A549 (cell line): Measurements from ENCODE around the gene TGFBR3L. TPM values are rescaled to one million over a fixed set of nuclear protein-coding genes. Genes with fewer than 3 reads are reported as not detected.

ENCODE experiments used
- ATAC-seq, 2 experiments: fragments of 200-7000 bp in 1 of 2; fragments of >200 bp in 1 of 2; cut with Nextera tagmentation in 1 of 2; cut with Tn5 transposase in 1 of 2; 3 replicates each; pipeline versions ENCODE4 v1.8.0 to v1.9.1; 2018 to 2020; ENCODE audit warnings: mild to moderate bottlenecking in 1 of 2, moderate library complexity in 1 of 2
- CTCF ChIA-PET: fragments of 300-600 bp; sonication (Branson Sonifier 250); formaldehyde crosslinking; extraction: SDS; loops from one replicate; lab custom pipeline; 2021; ENCODE audit warnings: antibody characterized with exemption, inconsistent platforms; lab: Yijun Ruan, JAX
- POLR2A ChIA-PET: fragments of 350-600 bp; formaldehyde crosslinking; extraction: SDS; loops from one replicate; lab custom pipeline; 2021; ENCODE audit warnings: antibody characterized with exemption, inconsistent platforms; lab: Yijun Ruan, JAX
- DNase-seq, 2 experiments: peaks; one replicate each; pipeline versions ENCODE4 v3.0.0 to v3.0.0-alpha.2; 2011 to 2016; ENCODE audit warnings: low read depth in 1 of 2, low spot score in 1 of 2
- FAIRE-seq: peaks from 2 replicates; lab custom pipeline; 2011; peaks lifted over from hg19 to GRCh38; lab: Jason Lieb, UNC
- H3K27ac ChIP-seq, 2 experiments: fragments of >200 bp; sonication (Bioruptor Twin); formaldehyde crosslinking; 3 replicates each; pipeline ENCODE4 v1.5.1; 2016 to 2017
- H3K4me1 ChIP-seq: fragments of >200 bp; sonication (Bioruptor Twin); formaldehyde crosslinking; 3 replicates; pipeline ENCODE4 v1.6.1; 2016
- H3K4me2 ChIP-seq: fragments of >200 bp; sonication (Bioruptor Twin); formaldehyde crosslinking; 3 replicates; pipeline ENCODE4 v1.6.1; 2016
- H3K4me3 ChIP-seq: fragments of >200 bp; sonication (Bioruptor Twin); formaldehyde crosslinking; 3 replicates; pipeline ENCODE4 v1.5.1; 2016
- H3K9me3 ChIP-seq: fragments of >200 bp; sonication (Bioruptor Twin); formaldehyde crosslinking; 3 replicates; pipeline ENCODE4 v1.6.1; 2016
- CBX2 ChIP-seq: fragments of 200-600 bp; sonication (generic); IDR thresholded peaks from 2 replicates; pipeline ENCODE4 v1.6.1; 2016; ENCODE audit warnings: low read depth, mild to moderate bottlenecking, borderline replicate concordance
- CBX8 ChIP-seq: fragments of 200-600 bp; sonication (generic); IDR thresholded peaks from 2 replicates; pipeline ENCODE4 v1.6.1; 2016
- CEBPB ChIP-seq, 2 experiments: fragments of >200 bp in 1 of 2; sonication (Bioruptor Twin) in 1 of 2; formaldehyde crosslinking in 1 of 2; IDR thresholded peaks; 2 replicates each; pipeline ENCODE4 v1.6.1; 2012 to 2016
- CHD2 ChIP-seq: fragments of 150-350 bp; IDR thresholded peaks from 2 replicates; pipeline ENCODE4 v1.6.1; 2014; ENCODE audit warnings: low read length; ENCODE audit not compliant: partially characterized antibody
- CHD4 ChIP-seq: fragments of 200-600 bp; sonication (generic); IDR thresholded peaks from 2 replicates; pipeline ENCODE4 v1.6.1; 2016; ENCODE audit warnings: antibody characterized with exemption, mild to moderate bottlenecking, borderline replicate concordance
- EHF ChIP-seq: fragments of 250-450 bp; sonication (Bioruptor Pico); IDR thresholded peaks from 2 replicates; pipeline ENCODE4 v1.5.0; 2020; ENCODE audit warnings: mild to moderate bottlenecking
- EP300 ChIP-seq, 2 experiments: fragments of >200 bp; sonication (Bioruptor Twin); formaldehyde crosslinking; IDR thresholded peaks; 2 replicates in 1 of 2; 3 replicates in 1 of 2; pipeline ENCODE4 v1.6.1; 2016 to 2017
- FOSL2 ChIP-seq, 2 experiments: fragments of 450-650 bp in 1 of 2; fragments of >200 bp in 1 of 2; sonication (Bioruptor Twin) in 1 of 2; formaldehyde crosslinking; IDR thresholded peaks; 2 replicates each; pipeline versions ENCODE4 v1.5.0 to v1.6.1; 2016 to 2020; ENCODE audit warnings: mild to moderate bottlenecking in 1 of 2, moderate library complexity in 1 of 2
- HDAC2 ChIP-seq: fragments of 200-600 bp; sonication (generic); IDR thresholded peaks from 2 replicates; pipeline ENCODE4 v1.6.1; 2016
- HOXB13 ChIP-seq: fragments of 250-450 bp; sonication (Bioruptor Pico); IDR thresholded peaks from 2 replicates; pipeline ENCODE4 v1.5.0; 2020; ENCODE audit warnings: low read depth, mild to moderate bottlenecking, moderate library complexity
- HOXB5 ChIP-seq: fragments of 250-450 bp; sonication (Bioruptor Pico); IDR thresholded peaks from 2 replicates; pipeline ENCODE4 v1.5.0; 2020; ENCODE audit warnings: mild to moderate bottlenecking, moderate library complexity
- MAFK ChIP-seq: fragments of 450-650 bp; IDR thresholded peaks from 2 replicates; pipeline ENCODE4 v1.6.1; 2014; ENCODE audit not compliant: partially characterized antibody
- MAZ ChIP-seq: fragments of 150-350 bp; IDR thresholded peaks from 2 replicates; pipeline ENCODE4 v1.6.1; 2014; ENCODE audit warnings: antibody characterized with exemption, low read depth, low read length, borderline replicate concordance
- MYC ChIP-seq: IDR thresholded peaks from 2 replicates; pipeline ENCODE4 v1.6.1; 2012; ENCODE audit warnings: mild to moderate bottlenecking, inconsistent platforms, low read length, improper control_type of control experiment, borderline replicate concordance
- NFE2L2 ChIP-seq: fragments of 150-350 bp; conservative IDR thresholded peaks from 2 replicates; pipeline ENCODE4 v1.6.1; 2014; ENCODE audit warnings: low read length
- NPAS2 ChIP-seq: fragments of 250-450 bp; sonication (Bioruptor Pico); IDR thresholded peaks from 2 replicates; pipeline ENCODE4 v1.8.0; 2022; ENCODE audit warnings: mild to moderate bottlenecking, moderate library complexity, borderline replicate concordance
- RNF2 ChIP-seq: fragments of 200-600 bp; sonication (generic); IDR thresholded peaks from 2 replicates; pipeline ENCODE4 v1.6.1; 2016; ENCODE audit warnings: low read depth, mild to moderate bottlenecking, antibody characterized with exemption, moderate library complexity, borderline replicate concordance
- SREBF2 ChIP-seq: fragments of 450-650 bp; IDR thresholded peaks from 2 replicates; pipeline ENCODE4 v1.6.1; 2014; ENCODE audit warnings: mild to moderate bottlenecking, moderate library complexity
- TFCP2L1 ChIP-seq: fragments of 250-450 bp; sonication (Bioruptor Pico); IDR thresholded peaks from 2 replicates; pipeline ENCODE4 v1.5.0; 2021; ENCODE audit warnings: mild to moderate bottlenecking
- ZFP36 ChIP-seq: fragments of 450-650 bp; IDR thresholded peaks from 2 replicates; pipeline ENCODE4 v1.6.1; 2014; ENCODE audit warnings: borderline replicate concordance; ENCODE audit not compliant: partially characterized antibody
- ZNF302 ChIP-seq: fragments of 250-450 bp; sonication (Bioruptor Pico); IDR thresholded peaks from 2 replicates; pipeline ENCODE4 v1.9.0; 2021; ENCODE audit warnings: inconsistent platforms, mild to moderate bottlenecking, moderate library complexity
- WGBS: methylation state at CpG from one replicate; pipeline ENCODE4 v1.1.6; 2017; ENCODE audit errors: missing lambda C conversion rate; 5-methylcytosine and 5-hydroxymethylcytosine counted together
- polyA plus RNA-seq, 4 experiments: library from polyadenylated mRNA; depleted of rRNA in 3 of 4; stranded (reverse); fragments of >200 nt; fragmentation: RNase III in 1 of 4; extraction: RNeasy Plus Mini Kit Qiagen cat#74134 plus additional on column Dnase treatment in 1 of 4; gene quantifications; 2 replicates in 3 of 4; 3 replicates in 1 of 4; pipeline ENCODE4 v1.2.3, GENCODE V29; 2011 to 2017
- TF ChIP-seq, protein P1 (sequence below): fragments of 450-650 bp; IDR thresholded peaks from 2 replicates; pipeline ENCODE4 v1.6.1; 2014; ENCODE audit warnings: antibody characterized with exemption
- TF ChIP-seq, protein P2 (sequence below): fragments of 200-600 bp; sonication (generic); IDR thresholded peaks from 2 replicates; pipeline ENCODE4 v1.6.1; 2016; ENCODE audit warnings: antibody characterized with exemption, mild to moderate bottlenecking, moderate library complexity
- TF ChIP-seq, protein P3 (sequence below): fragments of >200 bp; sonication (Bioruptor Twin); formaldehyde crosslinking; IDR thresholded peaks from 3 replicates; pipeline ENCODE4 v1.5.1; 2016
- TF ChIP-seq, protein P4 (sequence below): fragments of 250-450 bp; sonication (Bioruptor Pico); IDR thresholded peaks from 2 replicates; pipeline ENCODE4 v1.5.0; 2020; ENCODE audit warnings: low read depth, mild to moderate bottlenecking, moderate library complexity

TGFBR3L gene
- polyA plus RNA-seq, 2 of the 4 experiments (the other 2 are of a cell fraction), result 0.21 to 1.2 TPM

DNA sequence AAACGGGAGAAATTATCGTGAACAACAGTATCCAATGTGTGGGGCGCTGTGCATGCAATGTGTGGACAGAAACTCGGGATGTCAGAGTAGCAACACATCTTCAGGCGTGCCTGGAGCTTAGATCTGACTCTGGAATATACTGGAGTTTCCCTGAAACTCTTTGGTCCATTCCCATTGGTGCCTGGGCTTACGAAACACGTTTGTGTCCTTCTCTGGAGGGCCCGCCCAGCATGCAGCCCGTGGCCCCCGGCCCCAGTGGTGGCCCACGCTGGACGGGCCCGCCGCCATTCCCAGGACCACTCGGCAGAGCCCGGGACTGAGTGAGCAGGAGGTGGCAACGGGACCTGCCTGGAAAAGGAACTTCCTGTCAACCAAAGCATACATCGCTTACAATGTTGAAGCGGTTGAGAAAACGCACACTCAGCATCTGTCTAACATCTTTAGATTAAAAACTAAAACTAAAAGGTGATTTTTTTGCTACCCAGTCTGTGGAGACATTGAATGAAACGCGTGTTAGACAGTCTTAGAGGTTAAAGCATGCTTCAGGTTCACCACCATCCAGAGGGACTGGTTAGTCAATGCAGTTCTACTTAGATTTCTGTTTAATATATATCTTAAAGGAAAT, 48.1 kb downstream of the TGFBR3L start:
- ATAC-seq, result no peak
- DNase-seq, result no peak
- H3K4me2 ChIP-seq, result no peak overlapping the region
- peaks cover 12% of the 10 kb centered on the region; the same call in 2 of the 3 replicates for H3K4me1 ChIP-seq
- H3K27ac ChIP-seq, result no peak overlapping the region
- CTCF ChIA-PET, result no interaction called here
- no peak overlapping the region for H3K4me3 ChIP-seq
- TF ChIP-seq MAFK (peak; percentile 91), NFE2L2 (no peak), RNF2 (no peak), HDAC2 (no peak), EP300 (IDR thresholded peaks at IDR 0.05) (no peak), FOSL2 (IDR thresholded peaks at IDR 0.05) (no peak), FOSL2 (CRISPR knock-in tag; IDR thresholded peaks at IDR 0.05) (no peak), EHF (CRISPR knock-in tag) (no peak), HOXB5 (CRISPR knock-in tag) (no peak)
- no peaks in the 10 kb centered on the region for H3K9me3 ChIP-seq
- WGBS, result 88% methylated on average over 19 of the region's 22 CpGs
- POLR2A ChIA-PET, result no interaction called here
- FAIRE-seq, result no peak

DNA sequence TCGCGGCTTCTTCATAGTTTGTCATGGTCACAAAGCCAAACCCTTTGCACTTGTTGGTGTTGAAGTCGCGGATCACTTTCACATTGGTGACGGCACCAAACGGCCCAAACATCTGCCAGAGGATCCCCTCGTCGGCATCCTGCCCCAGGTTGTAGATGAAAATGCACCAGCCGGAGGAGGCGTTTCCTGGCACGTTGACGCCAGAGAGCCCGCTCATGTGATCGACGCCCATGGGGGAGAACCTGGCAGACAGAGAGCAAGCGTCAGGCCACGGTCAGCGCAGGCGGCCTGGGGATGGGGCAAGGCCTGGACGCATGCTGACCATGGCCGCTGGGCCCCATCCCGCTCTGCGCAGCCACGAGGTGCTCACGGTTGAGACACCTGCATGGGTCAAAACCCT, 48.9 kb downstream of the TGFBR3L start:
- no peak for TF ChIP-seq MYC
- TF ChIP-seq TFCP2L1, result no peak
- TF ChIP-seq ZFP36, result no peak
- TF ChIP-seq, protein P1, sequence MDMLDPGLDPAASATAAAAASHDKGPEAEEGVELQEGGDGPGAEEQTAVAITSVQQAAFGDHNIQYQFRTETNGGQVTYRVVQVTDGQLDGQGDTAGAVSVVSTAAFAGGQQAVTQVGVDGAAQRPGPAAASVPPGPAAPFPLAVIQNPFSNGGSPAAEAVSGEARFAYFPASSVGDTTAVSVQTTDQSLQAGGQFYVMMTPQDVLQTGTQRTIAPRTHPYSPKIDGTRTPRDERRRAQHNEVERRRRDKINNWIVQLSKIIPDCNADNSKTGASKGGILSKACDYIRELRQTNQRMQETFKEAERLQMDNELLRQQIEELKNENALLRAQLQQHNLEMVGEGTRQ, result no peak
- TF ChIP-seq CBX8, result no peak
- TF ChIP-seq CEBPB (IDR thresholded peaks at IDR 0.05), result no peak
- TF ChIP-seq HOXB13 (CRISPR knock-in tag), result no peak
- no peak for TF ChIP-seq ZNF302 (CRISPR knock-in tag)
- no peak for TF ChIP-seq CBX2
- TF ChIP-seq SREBF2, result no peak
- no peak for TF ChIP-seq MAFK
- FAIRE-seq (no peak), DNase-seq (no peak), ATAC-seq (no peak)
- H3K9me3 ChIP-seq, result no peaks in the 10 kb centered on the region
- H3K27ac ChIP-seq, result no peak overlapping the region
- ChIA-PET POLR2A (no interaction called here), CTCF (no interaction called here)
- H3K4me2 ChIP-seq, result no peak overlapping the region
- WGBS, result 93% methylated on average over 21 of the region's 25 CpGs
- no peak overlapping the region for H3K4me3 ChIP-seq
- H3K4me1 ChIP-seq, result peaks cover 12% of the 10 kb centered on the region; the same call in 2 of the 3 replicates

DNA sequence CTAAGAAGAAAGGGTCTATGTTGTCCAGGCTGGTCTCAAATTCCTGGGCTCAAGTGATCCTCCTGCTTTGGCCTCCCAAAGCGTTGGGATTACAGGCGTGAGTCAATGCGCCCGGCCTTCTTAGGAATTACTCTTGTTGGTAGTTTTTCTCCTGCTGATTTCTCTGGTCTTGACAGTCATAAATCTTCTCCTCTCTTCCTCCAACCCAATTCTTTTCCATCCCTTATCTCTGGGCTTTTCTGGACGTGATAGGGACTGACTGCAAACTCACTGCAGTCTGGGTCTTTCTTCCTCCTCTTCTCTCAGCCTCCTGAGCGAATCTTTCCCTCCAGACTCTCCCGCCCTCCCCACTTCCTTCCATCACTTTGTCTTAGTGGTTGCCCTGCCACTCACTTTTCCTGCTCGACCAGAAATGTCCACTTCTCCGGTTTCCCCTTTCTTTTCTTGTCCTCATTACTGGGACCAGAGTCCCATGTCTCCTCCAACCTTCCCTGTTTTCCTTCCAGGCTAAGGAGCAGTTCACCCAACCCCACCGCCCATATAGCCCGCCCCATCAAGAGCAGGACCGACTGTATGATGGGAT, 50.7 kb downstream of the TGFBR3L start:
- Histone ChIP-seq H3K4me3 (no peak overlapping the region), H3K9me3 (no peaks in the 10 kb centered on the region), H3K4me2 (no peak overlapping the region), H3K4me1 (peaks cover 12% of the 10 kb centered on the region; the same call in 2 of the 3 replicates), H3K27ac (no peak overlapping the region)
- POLR2A ChIA-PET, result no interaction called here
- DNase-seq (no peak), FAIRE-seq (no peak), ATAC-seq (no peak)
- CTCF ChIA-PET, result interaction anchor here (0.6 to 1.8 kb wide), 4 partner anchors 19 to 37 kb away, joined by 3 to 5 read pairs (median 3); partner anchors contain the start of gene TIMM44
- 91% methylated on average over 12 of the region's 12 CpGs for WGBS
- TF ChIP-seq CHD4 (no peak), FOSL2 (IDR thresholded peaks at IDR 0.05) (no peak), FOSL2 (CRISPR knock-in tag; IDR thresholded peaks at IDR 0.05) (no peak), CHD2 (no peak), MAZ (no peak), NPAS2 (no peak), MAFK (no peak), TFCP2L1 (no peak)
- TF ChIP-seq, protein P1, result no peak
- TF ChIP-seq, protein P2, sequence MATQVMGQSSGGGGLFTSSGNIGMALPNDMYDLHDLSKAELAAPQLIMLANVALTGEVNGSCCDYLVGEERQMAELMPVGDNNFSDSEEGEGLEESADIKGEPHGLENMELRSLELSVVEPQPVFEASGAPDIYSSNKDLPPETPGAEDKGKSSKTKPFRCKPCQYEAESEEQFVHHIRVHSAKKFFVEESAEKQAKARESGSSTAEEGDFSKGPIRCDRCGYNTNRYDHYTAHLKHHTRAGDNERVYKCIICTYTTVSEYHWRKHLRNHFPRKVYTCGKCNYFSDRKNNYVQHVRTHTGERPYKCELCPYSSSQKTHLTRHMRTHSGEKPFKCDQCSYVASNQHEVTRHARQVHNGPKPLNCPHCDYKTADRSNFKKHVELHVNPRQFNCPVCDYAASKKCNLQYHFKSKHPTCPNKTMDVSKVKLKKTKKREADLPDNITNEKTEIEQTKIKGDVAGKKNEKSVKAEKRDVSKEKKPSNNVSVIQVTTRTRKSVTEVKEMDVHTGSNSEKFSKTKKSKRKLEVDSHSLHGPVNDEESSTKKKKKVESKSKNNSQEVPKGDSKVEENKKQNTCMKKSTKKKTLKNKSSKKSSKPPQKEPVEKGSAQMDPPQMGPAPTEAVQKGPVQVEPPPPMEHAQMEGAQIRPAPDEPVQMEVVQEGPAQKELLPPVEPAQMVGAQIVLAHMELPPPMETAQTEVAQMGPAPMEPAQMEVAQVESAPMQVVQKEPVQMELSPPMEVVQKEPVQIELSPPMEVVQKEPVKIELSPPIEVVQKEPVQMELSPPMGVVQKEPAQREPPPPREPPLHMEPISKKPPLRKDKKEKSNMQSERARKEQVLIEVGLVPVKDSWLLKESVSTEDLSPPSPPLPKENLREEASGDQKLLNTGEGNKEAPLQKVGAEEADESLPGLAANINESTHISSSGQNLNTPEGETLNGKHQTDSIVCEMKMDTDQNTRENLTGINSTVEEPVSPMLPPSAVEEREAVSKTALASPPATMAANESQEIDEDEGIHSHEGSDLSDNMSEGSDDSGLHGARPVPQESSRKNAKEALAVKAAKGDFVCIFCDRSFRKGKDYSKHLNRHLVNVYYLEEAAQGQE, result no peak
- TF ChIP-seq, protein P3, sequence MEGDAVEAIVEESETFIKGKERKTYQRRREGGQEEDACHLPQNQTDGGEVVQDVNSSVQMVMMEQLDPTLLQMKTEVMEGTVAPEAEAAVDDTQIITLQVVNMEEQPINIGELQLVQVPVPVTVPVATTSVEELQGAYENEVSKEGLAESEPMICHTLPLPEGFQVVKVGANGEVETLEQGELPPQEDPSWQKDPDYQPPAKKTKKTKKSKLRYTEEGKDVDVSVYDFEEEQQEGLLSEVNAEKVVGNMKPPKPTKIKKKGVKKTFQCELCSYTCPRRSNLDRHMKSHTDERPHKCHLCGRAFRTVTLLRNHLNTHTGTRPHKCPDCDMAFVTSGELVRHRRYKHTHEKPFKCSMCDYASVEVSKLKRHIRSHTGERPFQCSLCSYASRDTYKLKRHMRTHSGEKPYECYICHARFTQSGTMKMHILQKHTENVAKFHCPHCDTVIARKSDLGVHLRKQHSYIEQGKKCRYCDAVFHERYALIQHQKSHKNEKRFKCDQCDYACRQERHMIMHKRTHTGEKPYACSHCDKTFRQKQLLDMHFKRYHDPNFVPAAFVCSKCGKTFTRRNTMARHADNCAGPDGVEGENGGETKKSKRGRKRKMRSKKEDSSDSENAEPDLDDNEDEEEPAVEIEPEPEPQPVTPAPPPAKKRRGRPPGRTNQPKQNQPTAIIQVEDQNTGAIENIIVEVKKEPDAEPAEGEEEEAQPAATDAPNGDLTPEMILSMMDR, result no peak
- TF ChIP-seq, protein P4, sequence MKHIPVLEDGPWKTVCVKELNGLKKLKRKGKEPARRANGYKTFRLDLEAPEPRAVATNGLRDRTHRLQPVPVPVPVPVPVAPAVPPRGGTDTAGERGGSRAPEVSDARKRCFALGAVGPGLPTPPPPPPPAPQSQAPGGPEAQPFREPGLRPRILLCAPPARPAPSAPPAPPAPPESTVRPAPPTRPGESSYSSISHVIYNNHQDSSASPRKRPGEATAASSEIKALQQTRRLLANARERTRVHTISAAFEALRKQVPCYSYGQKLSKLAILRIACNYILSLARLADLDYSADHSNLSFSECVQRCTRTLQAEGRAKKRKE (CRISPR knock-in tag), result no peak
